Adrenal gland (tissue), 5 donors: ENCODE data around the gene ROR2.

Source experiments
- POLR2A ChIP-seq, 2 donors: fragments of 450-650 bp; IDR thresholded peaks; one replicate each; pipeline ENCODE4 v1.6.1; 2017; ENCODE audit warnings: antibody characterized with exemption in 2 of 2, mild to moderate bottlenecking in 2 of 2, moderate library complexity in 1 of 2
- TF ChIP-seq, protein P1 (sequence below), 6 experiments: fragments of 450-650 bp in 4 of 6; fragments of 200-600 bp in 2 of 6; sonication (generic) in 1 of 6; IDR thresholded peaks; 1 replicate in 5 of 6; 2 replicates in 1 of 6; pipeline versions ENCODE4 v1.5.1 to v1.8.0; 2016 to 2021; ENCODE audit warnings: antibody characterized with exemption in 6 of 6, mild to moderate bottlenecking in 2 of 6, moderate library complexity in 1 of 6
- donor health status: DM: no; HTN: no; CAD: no.

DNA sequence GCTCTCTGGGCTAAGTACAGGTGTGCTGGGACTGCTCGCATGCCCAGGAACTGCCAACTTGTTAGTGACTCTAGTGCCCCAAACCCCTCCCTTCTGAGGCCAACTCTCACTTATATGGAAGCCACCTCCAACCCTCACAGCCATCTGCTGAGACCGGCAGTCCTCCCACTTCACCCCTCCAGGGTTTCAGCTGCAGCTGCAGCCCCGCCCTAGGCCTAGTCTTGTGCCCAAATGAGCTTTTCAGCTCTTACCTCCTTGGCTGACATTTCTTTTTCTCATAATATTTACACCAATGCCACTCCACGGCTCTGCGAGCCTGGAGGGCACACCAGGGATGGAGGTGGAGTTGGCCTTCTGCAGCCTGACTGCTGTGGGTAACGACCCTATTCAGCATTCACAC lies 166.6 kb downstream of the ROR2 start:
- TF ChIP-seq, protein P1, sequence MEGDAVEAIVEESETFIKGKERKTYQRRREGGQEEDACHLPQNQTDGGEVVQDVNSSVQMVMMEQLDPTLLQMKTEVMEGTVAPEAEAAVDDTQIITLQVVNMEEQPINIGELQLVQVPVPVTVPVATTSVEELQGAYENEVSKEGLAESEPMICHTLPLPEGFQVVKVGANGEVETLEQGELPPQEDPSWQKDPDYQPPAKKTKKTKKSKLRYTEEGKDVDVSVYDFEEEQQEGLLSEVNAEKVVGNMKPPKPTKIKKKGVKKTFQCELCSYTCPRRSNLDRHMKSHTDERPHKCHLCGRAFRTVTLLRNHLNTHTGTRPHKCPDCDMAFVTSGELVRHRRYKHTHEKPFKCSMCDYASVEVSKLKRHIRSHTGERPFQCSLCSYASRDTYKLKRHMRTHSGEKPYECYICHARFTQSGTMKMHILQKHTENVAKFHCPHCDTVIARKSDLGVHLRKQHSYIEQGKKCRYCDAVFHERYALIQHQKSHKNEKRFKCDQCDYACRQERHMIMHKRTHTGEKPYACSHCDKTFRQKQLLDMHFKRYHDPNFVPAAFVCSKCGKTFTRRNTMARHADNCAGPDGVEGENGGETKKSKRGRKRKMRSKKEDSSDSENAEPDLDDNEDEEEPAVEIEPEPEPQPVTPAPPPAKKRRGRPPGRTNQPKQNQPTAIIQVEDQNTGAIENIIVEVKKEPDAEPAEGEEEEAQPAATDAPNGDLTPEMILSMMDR (IDR thresholded peaks at IDR 0.05), result no peak
- no peak for TF ChIP-seq POLR2A (IDR thresholded peaks at IDR 0.05)
